ENCODE data around the gene CDH23. TPM values are rescaled to one million over a fixed set of nuclear protein-coding genes. Genes with fewer than 3 reads are reported as not detected.

CDH23 gene
- polyA plus RNA-seq, 1 experiment = 0.01 TPM

- H3K27me3 ChIP-seq (ENCODE audit: control insufficient read depth, insufficient read depth, low read length) = peaks cover 19% of the 10 kb centered on the region
- no peaks in the 10 kb centered on the region for H3K9me3 ChIP-seq (ENCODE audit: control insufficient read depth, insufficient read depth, low read length)
- ChIA-PET POLR2A (no interaction called here), CTCF (no interaction called here)
- no peak for TF ChIP-seq CTCF (IDR thresholded peaks at IDR 0.05; ENCODE audit: low read depth, low read length)
- no peak overlapping the region for H3K27ac ChIP-seq (ENCODE audit: low read depth, low read length)
- no peak for DNase-seq (ENCODE audit: low read depth, low spot score)
- no peak overlapping the region for H3K4me3 ChIP-seq (ENCODE audit: low read depth, low read length)
Observed at GRCh38 chr10:71536332-71536731, 139.6 kb downstream of the CDH23 start.

GRCh38 chr10:71537125-71537524 is 140.4 kb downstream of the CDH23 start:
- H3K4me3 ChIP-seq (ENCODE audit: low read depth, low read length) = no peak overlapping the region
- peaks cover 22% of the 10 kb centered on the region for H3K27me3 ChIP-seq (ENCODE audit: control insufficient read depth, insufficient read depth, low read length)
- no peak for TF ChIP-seq CTCF (IDR thresholded peaks at IDR 0.05; ENCODE audit: low read depth, low read length)
- POLR2A ChIA-PET = no interaction called here
- CTCF ChIA-PET = no interaction called here
- no peaks in the 10 kb centered on the region for H3K9me3 ChIP-seq (ENCODE audit: control insufficient read depth, insufficient read depth, low read length)
- no peak for DNase-seq (ENCODE audit: low read depth, low spot score)
- H3K27ac ChIP-seq (ENCODE audit: low read depth, low read length) = no peak overlapping the region

GRCh38 chr10:71537681-71538080 is 141.0 kb downstream of the CDH23 start:
- Histone ChIP-seq H3K9me3 (ENCODE audit: control insufficient read depth, insufficient read depth, low read length) (no peaks in the 10 kb centered on the region), H3K27ac (ENCODE audit: low read depth, low read length) (no peak overlapping the region), H3K27me3 (ENCODE audit: control insufficient read depth, insufficient read depth, low read length) (peaks cover 27% of the 10 kb centered on the region), H3K4me3 (ENCODE audit: low read depth, low read length) (no peak overlapping the region)
- ChIA-PET CTCF (no interaction called here), POLR2A (no interaction called here)
- no peak for TF ChIP-seq CTCF (IDR thresholded peaks at IDR 0.05; ENCODE audit: low read depth, low read length)
- no peak for DNase-seq (ENCODE audit: low read depth, low spot score)

- Histone ChIP-seq H3K27ac (ENCODE audit: low read depth, low read length) (no peak overlapping the region), H3K9me3 (ENCODE audit: control insufficient read depth, insufficient read depth, low read length) (no peaks in the 10 kb centered on the region), H3K4me3 (ENCODE audit: low read depth, low read length) (no peak overlapping the region), H3K27me3 (ENCODE audit: control insufficient read depth, insufficient read depth, low read length) (peaks cover 34% of the 10 kb centered on the region)
- no peak for DNase-seq (ENCODE audit: low read depth, low spot score)
- POLR2A ChIA-PET = no interaction called here
- CTCF ChIA-PET = no interaction called here
- TF ChIP-seq CTCF (IDR thresholded peaks at IDR 0.05; ENCODE audit: low read depth, low read length) = no peak
Observed at GRCh38 chr10:71538608-71539260, 142.0 kb downstream of the CDH23 start.

GRCh38 chr10:71539442-71540118 is 142.9 kb downstream of the CDH23 start:
- no peak for DNase-seq (ENCODE audit: low read depth, low spot score)
- TF ChIP-seq CTCF (IDR thresholded peaks at IDR 0.05; ENCODE audit: low read depth, low read length) = no peak
- Histone ChIP-seq H3K4me3 (ENCODE audit: low read depth, low read length) (no peak overlapping the region), H3K27me3 (ENCODE audit: control insufficient read depth, insufficient read depth, low read length) (peaks cover 40% of the 10 kb centered on the region), H3K9me3 (ENCODE audit: control insufficient read depth, insufficient read depth, low read length) (no peaks in the 10 kb centered on the region), H3K27ac (ENCODE audit: low read depth, low read length) (no peak overlapping the region)
- POLR2A ChIA-PET = no interaction called here
- CTCF ChIA-PET = no interaction called here
